ENCODE measurements around the gene NFIL3.

The NFIL3 gene

DNA sequence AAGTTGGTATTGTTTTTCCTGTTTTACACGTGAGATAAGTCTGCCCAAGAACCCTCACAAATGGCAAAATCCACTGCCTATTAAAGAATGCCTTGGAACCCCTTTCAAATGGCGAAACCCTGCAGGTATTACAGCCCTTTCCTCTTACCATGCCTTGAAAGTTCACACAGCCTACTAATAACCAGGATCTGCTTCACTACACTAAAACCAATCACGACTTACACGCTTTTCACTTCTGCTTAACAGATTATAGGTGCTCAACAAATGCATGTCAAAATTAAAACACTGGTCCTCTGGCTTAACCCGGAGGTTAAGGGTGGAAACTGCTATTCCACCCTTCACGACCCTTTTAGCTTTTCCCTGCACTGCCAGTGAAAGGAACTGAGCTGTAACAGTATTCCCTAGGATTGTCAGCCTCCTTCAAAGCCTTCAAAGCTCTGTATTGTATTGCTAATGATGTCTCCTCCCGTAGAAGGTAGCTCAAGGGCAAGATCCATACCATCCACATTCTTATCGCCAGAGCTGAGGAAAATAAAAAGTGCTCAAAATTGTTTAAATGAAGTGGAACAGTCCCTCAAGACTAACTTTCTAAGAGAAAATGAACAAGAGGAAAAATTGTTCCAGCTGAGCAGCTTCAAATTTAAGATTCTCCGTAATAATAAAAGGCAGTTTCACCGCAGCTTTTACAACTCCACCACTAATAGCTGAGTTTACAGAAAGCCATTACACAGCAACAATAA lies 62.9 kb downstream of the NFIL3 start:
- TF ChIP-seq EGR1 (IDR thresholded peaks at IDR 0.05), result no peak
- TF ChIP-seq, protein P1, sequence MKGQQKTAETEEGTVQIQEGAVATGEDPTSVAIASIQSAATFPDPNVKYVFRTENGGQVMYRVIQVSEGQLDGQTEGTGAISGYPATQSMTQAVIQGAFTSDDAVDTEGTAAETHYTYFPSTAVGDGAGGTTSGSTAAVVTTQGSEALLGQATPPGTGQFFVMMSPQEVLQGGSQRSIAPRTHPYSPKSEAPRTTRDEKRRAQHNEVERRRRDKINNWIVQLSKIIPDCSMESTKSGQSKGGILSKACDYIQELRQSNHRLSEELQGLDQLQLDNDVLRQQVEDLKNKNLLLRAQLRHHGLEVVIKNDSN (IDR thresholded peaks at IDR 0.05), result no peak
- no peak for TF ChIP-seq NFIC (IDR thresholded peaks at IDR 0.05)
- TF ChIP-seq FOXM1 (IDR thresholded peaks at IDR 0.05; ENCODE audit: borderline replicate concordance, low read depth), result no peak
- TF ChIP-seq ZBTB7A (IDR thresholded peaks at IDR 0.05; ENCODE audit: low read depth), result no peak
- no peak for TF ChIP-seq CREB1 (IDR thresholded peaks at IDR 0.05; ENCODE audit: low read depth)
- TF ChIP-seq CEBPB (IDR thresholded peaks at IDR 0.05), result no peak
- no peak for TF ChIP-seq YY1 (IDR thresholded peaks at IDR 0.05; ENCODE audit: low read depth)
- TF ChIP-seq, protein P2, sequence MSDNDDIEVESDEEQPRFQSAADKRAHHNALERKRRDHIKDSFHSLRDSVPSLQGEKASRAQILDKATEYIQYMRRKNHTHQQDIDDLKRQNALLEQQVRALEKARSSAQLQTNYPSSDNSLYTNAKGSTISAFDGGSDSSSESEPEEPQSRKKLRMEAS (IDR thresholded peaks at IDR 0.05), result no peak
- TF ChIP-seq TCF12 (IDR thresholded peaks at IDR 0.05; ENCODE audit: low read depth), result no peak
- TF ChIP-seq EP300 (IDR thresholded peaks at IDR 0.05; ENCODE audit: borderline replicate concordance), result no peak
- no peak for TF ChIP-seq TAF1 (IDR thresholded peaks at IDR 0.05; ENCODE audit: low read depth)
- no peak for TF ChIP-seq RAD21 (IDR thresholded peaks at IDR 0.05; ENCODE audit: low read depth)

DNA sequence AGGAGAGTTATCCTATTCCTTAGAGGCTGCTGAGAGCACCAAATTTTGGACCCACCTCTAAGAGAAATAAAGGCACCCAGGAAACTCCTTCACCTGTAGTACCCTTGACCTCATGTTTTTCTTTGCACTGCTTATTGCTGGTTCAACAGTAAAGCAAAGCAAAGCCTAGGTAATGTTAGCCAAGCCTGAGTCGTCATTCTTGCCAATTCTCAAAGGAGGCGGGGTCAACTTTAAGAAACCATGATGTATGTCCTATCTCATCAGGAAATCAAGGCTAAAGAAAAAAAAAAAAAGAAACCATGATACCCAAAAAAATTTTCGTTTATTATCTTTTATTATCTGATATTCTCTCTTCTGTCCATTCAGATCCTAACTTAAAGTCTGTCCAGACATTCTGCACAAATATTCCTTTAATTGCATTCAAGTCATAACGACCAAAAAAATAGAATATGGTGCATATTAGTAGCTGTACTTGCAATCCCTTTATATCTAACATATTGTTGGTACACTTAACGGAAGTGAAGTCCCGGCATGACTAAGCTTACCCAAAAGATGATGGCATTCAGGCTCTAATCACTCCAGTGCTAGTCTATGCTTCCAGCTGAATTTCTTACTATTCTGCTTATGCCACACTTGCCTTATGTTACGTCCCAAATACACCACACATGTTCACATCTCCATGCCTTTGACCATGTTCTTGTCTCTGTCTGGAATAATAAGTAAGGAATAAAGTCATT lies 63.7 kb downstream of the NFIL3 start:
- TF ChIP-seq FOXM1 (IDR thresholded peaks at IDR 0.05; ENCODE audit: borderline replicate concordance, low read depth) (no peak), EGR1 (IDR thresholded peaks at IDR 0.05) (no peak), TAF1 (IDR thresholded peaks at IDR 0.05; ENCODE audit: low read depth) (no peak), CEBPB (IDR thresholded peaks at IDR 0.05) (no peak), ZBTB7A (IDR thresholded peaks at IDR 0.05; ENCODE audit: low read depth) (no peak), TEAD4 (IDR thresholded peaks at IDR 0.05) (no peak)
- TF ChIP-seq, protein P1 (IDR thresholded peaks at IDR 0.05), result no peak

DNA sequence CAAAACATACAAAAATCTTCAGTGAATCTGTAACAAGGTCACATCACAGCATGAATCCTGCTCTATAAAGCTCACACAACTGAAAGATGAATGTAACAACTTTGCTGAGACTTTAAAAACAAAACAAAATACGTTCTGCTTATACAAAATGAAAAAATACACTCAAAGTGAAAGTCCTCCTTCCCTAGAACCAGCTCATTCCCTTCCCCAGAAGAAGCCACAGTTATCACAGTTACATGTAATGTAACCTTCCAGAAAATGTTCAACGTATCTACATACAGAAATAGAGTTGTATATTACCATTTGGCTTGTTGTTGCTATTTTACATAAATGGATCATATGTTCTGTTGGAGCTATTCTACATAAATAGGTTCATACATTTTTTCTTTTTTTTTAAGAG lies 64.5 kb downstream of the NFIL3 start:
- TF ChIP-seq YY1 (IDR thresholded peaks at IDR 0.05; ENCODE audit: low read depth) (no peak), TAF1 (IDR thresholded peaks at IDR 0.05; ENCODE audit: low read depth) (no peak), EGR1 (IDR thresholded peaks at IDR 0.05) (no peak), EP300 (IDR thresholded peaks at IDR 0.05; ENCODE audit: borderline replicate concordance) (no peak), FOXM1 (IDR thresholded peaks at IDR 0.05; ENCODE audit: borderline replicate concordance, low read depth) (no peak), NFIC (IDR thresholded peaks at IDR 0.05) (no peak), CEBPB (IDR thresholded peaks at IDR 0.05) (no peak), TEAD4 (IDR thresholded peaks at IDR 0.05) (no peak), RAD21 (IDR thresholded peaks at IDR 0.05; ENCODE audit: low read depth) (no peak), CREB1 (IDR thresholded peaks at IDR 0.05; ENCODE audit: low read depth) (no peak)
- TF ChIP-seq, protein P2 (IDR thresholded peaks at IDR 0.05), result no peak
- TF ChIP-seq, protein P1 (IDR thresholded peaks at IDR 0.05), result no peak
- TF ChIP-seq, protein P3, sequence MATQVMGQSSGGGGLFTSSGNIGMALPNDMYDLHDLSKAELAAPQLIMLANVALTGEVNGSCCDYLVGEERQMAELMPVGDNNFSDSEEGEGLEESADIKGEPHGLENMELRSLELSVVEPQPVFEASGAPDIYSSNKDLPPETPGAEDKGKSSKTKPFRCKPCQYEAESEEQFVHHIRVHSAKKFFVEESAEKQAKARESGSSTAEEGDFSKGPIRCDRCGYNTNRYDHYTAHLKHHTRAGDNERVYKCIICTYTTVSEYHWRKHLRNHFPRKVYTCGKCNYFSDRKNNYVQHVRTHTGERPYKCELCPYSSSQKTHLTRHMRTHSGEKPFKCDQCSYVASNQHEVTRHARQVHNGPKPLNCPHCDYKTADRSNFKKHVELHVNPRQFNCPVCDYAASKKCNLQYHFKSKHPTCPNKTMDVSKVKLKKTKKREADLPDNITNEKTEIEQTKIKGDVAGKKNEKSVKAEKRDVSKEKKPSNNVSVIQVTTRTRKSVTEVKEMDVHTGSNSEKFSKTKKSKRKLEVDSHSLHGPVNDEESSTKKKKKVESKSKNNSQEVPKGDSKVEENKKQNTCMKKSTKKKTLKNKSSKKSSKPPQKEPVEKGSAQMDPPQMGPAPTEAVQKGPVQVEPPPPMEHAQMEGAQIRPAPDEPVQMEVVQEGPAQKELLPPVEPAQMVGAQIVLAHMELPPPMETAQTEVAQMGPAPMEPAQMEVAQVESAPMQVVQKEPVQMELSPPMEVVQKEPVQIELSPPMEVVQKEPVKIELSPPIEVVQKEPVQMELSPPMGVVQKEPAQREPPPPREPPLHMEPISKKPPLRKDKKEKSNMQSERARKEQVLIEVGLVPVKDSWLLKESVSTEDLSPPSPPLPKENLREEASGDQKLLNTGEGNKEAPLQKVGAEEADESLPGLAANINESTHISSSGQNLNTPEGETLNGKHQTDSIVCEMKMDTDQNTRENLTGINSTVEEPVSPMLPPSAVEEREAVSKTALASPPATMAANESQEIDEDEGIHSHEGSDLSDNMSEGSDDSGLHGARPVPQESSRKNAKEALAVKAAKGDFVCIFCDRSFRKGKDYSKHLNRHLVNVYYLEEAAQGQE (IDR thresholded peaks at IDR 0.05; ENCODE audit: low read depth), result no peak

Data from Ishikawa (cell line).